PC-9 (cell line): ENCODE results near the gene L1CAM.

Experiments
- CTCF ChIP-seq: fragments of 200-600 bp; sonication (generic); conservative IDR thresholded peaks from 2 replicates; pipeline ENCODE4 v1.6.1; 2017; ENCODE audit warnings: mixed run types, antibody characterized with exemption, mild to moderate bottlenecking, moderate library complexity
- EZH2 ChIP-seq: fragments of 200-600 bp; sonication (generic); IDR thresholded peaks from 2 replicates; pipeline ENCODE4 v1.8.0; 2017; ENCODE audit warnings: antibody characterized with exemption, low read depth

DNA sequence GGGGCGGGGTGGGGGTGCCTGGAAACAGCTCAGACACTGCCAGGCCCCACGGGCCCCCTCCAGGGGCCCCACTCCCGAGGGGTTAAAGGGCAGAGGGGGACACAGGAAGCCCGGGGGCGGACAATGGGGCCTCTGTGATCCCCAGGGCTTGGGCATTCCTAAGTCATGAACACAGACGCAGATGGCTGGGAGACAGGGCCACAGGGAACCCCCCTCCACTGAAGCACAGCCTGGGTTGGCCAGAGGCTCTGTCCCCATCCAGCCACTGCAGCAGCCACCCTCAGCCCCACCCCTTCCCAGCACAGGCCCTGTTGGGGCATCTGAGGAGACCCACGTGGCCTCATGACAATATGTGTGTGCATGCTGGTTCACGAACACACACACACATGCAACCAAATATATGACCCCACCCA is 3.9 kb downstream of the L1CAM start:
- TF ChIP-seq CTCF, result no peak
- no peak for TF ChIP-seq EZH2
